GM18861 (cell line): ENCODE data around the gene AHNAK.
"Not testable (repeated sequence)": the region's sequence is repeated elsewhere in the genome, so short reads cannot be mapped to it uniquely, and the experiment has no call there.

ENCODE experiments used
- ATAC-seq: cut with Tn5 transposase; IDR thresholded peaks from one replicate; pipeline ENCODE4 v1.9.1; 2021; ENCODE audit not compliant: unreplicated experiment

AHNAK gene

GRCh38 chr11:62573592-62574362 is 27.2 kb upstream of the AHNAK start, which contains the start of gene EEF1G:
EEF1G (minus strand) TSS chr11:62573891; CDS start chr11:62573842, 49 bp downstream.
- peak; percentile 85 for ATAC-seq

- ATAC-seq: no peak
Observed at GRCh38 chr11:62573006-62573591, 26.5 kb upstream of the AHNAK start.

GRCh38 chr11:62572431-62572830 is 25.8 kb upstream of the AHNAK start:
- ATAC-seq: no peak

GRCh38 chr11:62571493-62571892 is 24.9 kb upstream of the AHNAK start:
- ATAC-seq: not testable (repeated sequence)

GRCh38 chr11:62570903-62571302 is 24.3 kb upstream of the AHNAK start:
- not testable (repeated sequence) for ATAC-seq

GRCh38 chr11:62569611-62570010 is 23.0 kb upstream of the AHNAK start:
- ATAC-seq: no peak

GRCh38 chr11:62567018-62567633 is 20.5 kb upstream of the AHNAK start:
- no peak for ATAC-seq

GRCh38 chr11:62566247-62566646 is 19.6 kb upstream of the AHNAK start:
- no peak for ATAC-seq

- no peak for ATAC-seq
Observed at GRCh38 chr11:62565100-62565802, 18.6 kb upstream of the AHNAK start.

GRCh38 chr11:62561677-62562230 is 15.1 kb upstream of the AHNAK start:
- not testable (repeated sequence) for ATAC-seq

GRCh38 chr11:62560566-62561103 is 14.0 kb upstream of the AHNAK start:
- ATAC-seq: no peak

GRCh38 chr11:62559626-62560025 is 13.0 kb upstream of the AHNAK start:
- ATAC-seq: not testable (repeated sequence)

GRCh38 chr11:62559204-62559603 is 12.6 kb upstream of the AHNAK start:
- ATAC-seq: no peak

- no peak for ATAC-seq
Observed at GRCh38 chr11:62558669-62559068, 12.1 kb upstream of the AHNAK start.

- ATAC-seq: no peak
Observed at GRCh38 chr11:62556875-62557631, 10.4 kb upstream of the AHNAK start.

- ATAC-seq: peak; percentile 28
Observed at GRCh38 chr11:62556108-62556874, 9.7 kb upstream of the AHNAK start.

- ATAC-seq: peak; percentile 32
Observed at GRCh38 chr11:62555464-62556107, 9.0 kb upstream of the AHNAK start.

- ATAC-seq: no peak
Observed at GRCh38 chr11:62554387-62555167, 8.0 kb upstream of the AHNAK start.
